ENCODE data around the gene RARRES2. TPM values are rescaled to one million over a fixed set of nuclear protein-coding genes. Genes with fewer than 3 reads are reported as not detected.

Gene RARRES2
- total RNA-seq, 1 experiment from 2014 or later = not detected

- Histone ChIP-seq H2AFZ (no peak overlapping the region), H3F3A (ENCODE audit: insufficient read depth, low read depth) (peaks cover 16% of the 10 kb centered on the region), H3K79me2 (ENCODE audit: low read depth) (no peaks in the 10 kb centered on the region), H3K4me1 (replicated peaks; ENCODE audit: insufficient read depth) (peaks cover 15% of the 10 kb centered on the region), H3K27me3 (ENCODE audit: insufficient read depth, low read depth) (no peaks in the 10 kb centered on the region), H4K20me1 (ENCODE audit: insufficient read depth) (no peaks in the 10 kb centered on the region), H3K4me3 (no peak overlapping the region), H3K4me2 (no peak overlapping the region), H3K36me3 (ENCODE audit: low read depth) (no peaks in the 10 kb centered on the region), H3K9me3 (ENCODE audit: insufficient read depth, low read depth) (no peaks in the 10 kb centered on the region), H3K27ac (no peak overlapping the region), H3K9me2 (ENCODE audit: insufficient read depth) (no peaks in the 10 kb centered on the region)
- no peak for TF ChIP-seq EZH2 (IDR thresholded peaks at IDR 0.05; ENCODE audit: low read depth)
- TF ChIP-seq, protein P1, sequence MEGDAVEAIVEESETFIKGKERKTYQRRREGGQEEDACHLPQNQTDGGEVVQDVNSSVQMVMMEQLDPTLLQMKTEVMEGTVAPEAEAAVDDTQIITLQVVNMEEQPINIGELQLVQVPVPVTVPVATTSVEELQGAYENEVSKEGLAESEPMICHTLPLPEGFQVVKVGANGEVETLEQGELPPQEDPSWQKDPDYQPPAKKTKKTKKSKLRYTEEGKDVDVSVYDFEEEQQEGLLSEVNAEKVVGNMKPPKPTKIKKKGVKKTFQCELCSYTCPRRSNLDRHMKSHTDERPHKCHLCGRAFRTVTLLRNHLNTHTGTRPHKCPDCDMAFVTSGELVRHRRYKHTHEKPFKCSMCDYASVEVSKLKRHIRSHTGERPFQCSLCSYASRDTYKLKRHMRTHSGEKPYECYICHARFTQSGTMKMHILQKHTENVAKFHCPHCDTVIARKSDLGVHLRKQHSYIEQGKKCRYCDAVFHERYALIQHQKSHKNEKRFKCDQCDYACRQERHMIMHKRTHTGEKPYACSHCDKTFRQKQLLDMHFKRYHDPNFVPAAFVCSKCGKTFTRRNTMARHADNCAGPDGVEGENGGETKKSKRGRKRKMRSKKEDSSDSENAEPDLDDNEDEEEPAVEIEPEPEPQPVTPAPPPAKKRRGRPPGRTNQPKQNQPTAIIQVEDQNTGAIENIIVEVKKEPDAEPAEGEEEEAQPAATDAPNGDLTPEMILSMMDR (conservative IDR thresholded peaks at IDR 0.05) = no peak
- no TSS peak for BruUV-seq (replicated peaks)
- CTCF ChIA-PET = no interaction called here
- DNase-seq = no peak
- POLR2A ChIA-PET (ENCODE audit: unreplicated experiment) = no interaction called here
- intact Hi-C loops (cut with micrococcal nuclease; ENCODE audit: unreplicated experiment) = no loop called here
Measured at GRCh38 chr7:150382844-150383225, 41.4 kb upstream of the RARRES2 start.

DNA sequence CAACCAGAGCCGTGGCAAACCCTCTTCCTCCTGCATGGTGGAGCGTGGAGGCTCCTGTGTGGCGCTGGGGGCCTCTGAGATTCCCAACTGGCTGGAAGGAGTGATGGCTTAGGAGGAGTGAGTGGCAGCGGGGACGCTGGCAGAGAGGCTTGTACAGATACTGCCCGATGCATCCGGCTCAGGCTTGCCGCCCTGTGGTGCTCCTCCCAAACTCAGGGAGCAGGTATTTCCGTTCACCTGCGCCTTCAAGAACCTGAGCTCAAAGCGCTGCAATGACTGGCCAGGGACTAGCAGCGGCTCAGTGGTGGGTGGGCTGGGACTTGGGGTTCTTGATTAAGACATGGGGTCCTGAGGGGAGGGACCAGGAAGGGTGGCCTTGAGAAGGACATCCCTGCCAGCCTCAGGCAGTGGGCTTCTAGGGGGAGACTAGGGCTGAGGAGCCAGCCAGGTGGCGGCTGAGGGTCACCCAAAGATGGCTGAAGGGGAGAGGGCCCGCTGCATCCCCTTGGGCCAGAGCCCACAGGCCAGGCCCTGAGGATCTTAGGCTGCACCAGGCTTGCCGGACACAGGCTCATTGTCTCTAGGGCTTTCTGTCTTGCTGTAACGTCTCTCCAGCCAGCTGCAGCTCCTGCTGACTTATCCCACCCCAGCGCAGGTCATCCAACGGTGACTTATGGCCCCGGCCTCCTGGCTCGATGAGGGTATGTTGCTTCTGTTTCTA, 40.9 kb upstream of the RARRES2 start:
- Histone ChIP-seq H3K27ac (no peak overlapping the region), H3K9me2 (ENCODE audit: insufficient read depth) (no peaks in the 10 kb centered on the region), H3K36me3 (ENCODE audit: low read depth) (no peaks in the 10 kb centered on the region), H3K4me1 (replicated peaks; ENCODE audit: insufficient read depth) (peaks cover 20% of the 10 kb centered on the region), H3K4me2 (no peak overlapping the region), H3K9me3 (ENCODE audit: insufficient read depth, low read depth) (no peaks in the 10 kb centered on the region), H4K20me1 (ENCODE audit: insufficient read depth) (no peaks in the 10 kb centered on the region), H3F3A (ENCODE audit: insufficient read depth, low read depth) (peaks cover 22% of the 10 kb centered on the region), H3K4me3 (no peak overlapping the region), H3K79me2 (ENCODE audit: low read depth) (no peaks in the 10 kb centered on the region), H3K27me3 (ENCODE audit: insufficient read depth, low read depth) (no peaks in the 10 kb centered on the region), H2AFZ (no peak overlapping the region)
- DNase-seq = no peak
- no TSS peak for BruUV-seq (replicated peaks)
- ChIA-PET POLR2A (ENCODE audit: unreplicated experiment) (no interaction called here), CTCF (no interaction called here)
- TF ChIP-seq, protein P1 (conservative IDR thresholded peaks at IDR 0.05) = no peak
- no peak for TF ChIP-seq EZH2 (IDR thresholded peaks at IDR 0.05; ENCODE audit: low read depth)
- intact Hi-C loops (cut with micrococcal nuclease; ENCODE audit: unreplicated experiment) = no loop called here

DNA sequence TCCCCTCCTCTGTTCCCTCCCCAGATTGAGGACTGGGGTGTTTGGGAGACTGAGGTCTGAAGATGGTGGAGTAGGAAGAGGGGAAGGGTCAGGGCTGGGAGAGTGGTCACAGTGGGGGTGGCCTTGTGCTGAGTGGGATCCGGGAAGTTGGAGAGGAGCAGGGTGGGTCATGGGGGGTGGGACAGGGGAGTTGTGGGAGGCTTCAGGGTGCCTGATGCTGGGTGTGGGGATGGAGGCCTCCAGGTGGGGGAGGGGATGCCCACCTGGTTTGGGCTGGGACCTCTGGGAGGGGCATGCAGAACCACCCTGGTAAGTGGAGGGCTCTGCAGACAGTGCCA, 40.3 kb upstream of the RARRES2 start:
- H3K9me3 ChIP-seq (ENCODE audit: insufficient read depth, low read depth) = no peaks in the 10 kb centered on the region
- peaks cover 20% of the 10 kb centered on the region for H3K4me1 ChIP-seq (replicated peaks; ENCODE audit: insufficient read depth)
- no peak overlapping the region for H3K4me3 ChIP-seq
- intact Hi-C loops (cut with micrococcal nuclease; ENCODE audit: unreplicated experiment) = no loop called here
- BruUV-seq (replicated peaks) = no TSS peak
- CTCF ChIA-PET = no interaction called here
- no peaks in the 10 kb centered on the region for H3K27me3 ChIP-seq (ENCODE audit: insufficient read depth, low read depth)
- no peaks in the 10 kb centered on the region for H4K20me1 ChIP-seq (ENCODE audit: insufficient read depth)
- no peak for TF ChIP-seq EZH2 (IDR thresholded peaks at IDR 0.05; ENCODE audit: low read depth)
- POLR2A ChIA-PET (ENCODE audit: unreplicated experiment) = no interaction called here
- no peak overlapping the region for H3K4me2 ChIP-seq
- no peak for DNase-seq
- H2AFZ ChIP-seq = no peak overlapping the region
- no peaks in the 10 kb centered on the region for H3K36me3 ChIP-seq (ENCODE audit: low read depth)
- no peak overlapping the region for H3K27ac ChIP-seq
- H3F3A ChIP-seq (ENCODE audit: insufficient read depth, low read depth) = peaks cover 27% of the 10 kb centered on the region
- H3K79me2 ChIP-seq (ENCODE audit: low read depth) = no peaks in the 10 kb centered on the region
- H3K9me2 ChIP-seq (ENCODE audit: insufficient read depth) = no peaks in the 10 kb centered on the region

- Histone ChIP-seq H3K9me3 (ENCODE audit: insufficient read depth, low read depth) (no peaks in the 10 kb centered on the region), H3F3A (ENCODE audit: insufficient read depth, low read depth) (peaks cover 34% of the 10 kb centered on the region), H4K20me1 (ENCODE audit: insufficient read depth) (no peaks in the 10 kb centered on the region), H2AFZ (no peak overlapping the region), H3K4me3 (no peak overlapping the region), H3K36me3 (ENCODE audit: low read depth) (no peaks in the 10 kb centered on the region), H3K27me3 (ENCODE audit: insufficient read depth, low read depth) (no peaks in the 10 kb centered on the region), H3K27ac (no peak overlapping the region), H3K4me2 (no peak overlapping the region), H3K4me1 (replicated peaks; ENCODE audit: insufficient read depth) (peaks cover 20% of the 10 kb centered on the region), H3K79me2 (ENCODE audit: low read depth) (no peaks in the 10 kb centered on the region), H3K9me2 (ENCODE audit: insufficient read depth) (no peaks in the 10 kb centered on the region)
- BruUV-seq (replicated peaks) = no TSS peak
- ChIA-PET POLR2A (ENCODE audit: unreplicated experiment) (no interaction called here), CTCF (no interaction called here)
- TF ChIP-seq, protein P1 (conservative IDR thresholded peaks at IDR 0.05) = no peak
- no peak for TF ChIP-seq EZH2 (IDR thresholded peaks at IDR 0.05; ENCODE audit: low read depth)
- intact Hi-C loops (cut with micrococcal nuclease; ENCODE audit: unreplicated experiment) = no loop called here
- no peak for DNase-seq
Measured at GRCh38 chr7:150381096-150381495, 39.7 kb upstream of the RARRES2 start.

All from PC-9 (cell line).